ENCODE data around the gene ATP8A2. TPM values are rescaled to one million over a fixed set of nuclear protein-coding genes. Genes with fewer than 3 reads are reported as not detected.

The ATP8A2 gene
- total and polyA plus RNA-seq, 2 of the 8 experiments (the other 6 are each of a cell fraction or from before 2014, with no cell fraction given) = 2.4 to 8.3 TPM

- Histone ChIP-seq H4K8ac (ENCODE audit: extremely low read depth, insufficient read depth, low read length) (no peak overlapping the region), H3K36me3 (ENCODE audit: control insufficient read depth in 2 of 4, insufficient read depth in 4 of 4, low read length in 3 of 4) (no peaks in the 10 kb centered on the region), H4K5ac (ENCODE audit: insufficient read length, low read depth, low read length) (no peak overlapping the region), H3K79me2 (ENCODE audit: control insufficient read depth in 1 of 2, insufficient read depth in 2 of 2, low read length in 2 of 2) (no peaks in the 10 kb centered on the region), H3K4ac (replicated peaks; ENCODE audit: insufficient read length, low read depth, low read length) (no peak overlapping the region), H3K4me3 (ENCODE audit: extremely low read depth in 1 of 4, insufficient read depth in 2 of 4, low read depth in 3 of 4, low read length in 4 of 4) (no peak overlapping the region), H2BK15ac (ENCODE audit: low read length) (peak overlapping the region; percentile 34; the same call in 1 of the 2 replicates), H4K20me1 (replicated peaks in 1 of 2; ENCODE audit: control insufficient read depth in 1 of 2, insufficient read depth in 2 of 2, low read length in 2 of 2) (no peaks in the 10 kb centered on the region), H3K27ac (ENCODE audit: low read depth, low read length) (no peak overlapping the region), H3K23me2 (ENCODE audit: low read depth, low read length) (no peaks in the 10 kb centered on the region), H3K18ac (ENCODE audit: extremely low read depth, low read length) (0 out of 2 replicates have a peak overlapping the region, but pooled peaks have one; percentile 41), H4K91ac (replicated peaks; ENCODE audit: insufficient read length, low read length) (peak overlapping the region; percentile 12), H3K4me2 (ENCODE audit: insufficient read depth in 1 of 2, low read depth in 2 of 2, low read length in 2 of 2) (no peak overlapping the region; a peak in 1 of 4 replicates), H3K9me3 (ENCODE audit: insufficient read depth in 2 of 2, low read depth in 1 of 2, low read length in 1 of 2) (no peaks in the 10 kb centered on the region; a peak in 1 of 4 replicates), H2BK20ac (ENCODE audit: low read length) (peak overlapping the region; percentile 68; the same call in 1 of the 2 replicates), H3K79me1 (ENCODE audit: low read depth, low read length) (no peaks in the 10 kb centered on the region), H3K9ac (replicated peaks in 1 of 4; ENCODE audit: extremely low read depth in 1 of 4, low read depth in 3 of 4, low read length in 3 of 4) (peak overlapping the region in 1 of 4 experiments; percentile 33; a peak in 1 of 7 replicates), H3K23ac (ENCODE audit: insufficient read length) (no peak overlapping the region), H3K56ac (replicated peaks; ENCODE audit: insufficient read length, low read depth, low read length) (no peak overlapping the region), H3K27me3 (replicated peaks in 1 of 4; ENCODE audit: control insufficient read depth in 3 of 4, extremely low read depth in 1 of 4, insufficient read depth in 3 of 4, low read length in 3 of 4) (no peaks in the 10 kb centered on the region), H2AK5ac (ENCODE audit: low read depth, low read length) (peak overlapping the region; percentile 49; the same call in 1 of the 2 replicates), H3K4me1 (replicated peaks in 1 of 4; ENCODE audit: control insufficient read depth in 3 of 4, insufficient read depth in 4 of 4, low read length in 3 of 4) (peaks cover 3 to 15% (median 7%) of the 10 kb centered on the region in 4 experiments; a peak in 6 of 7 replicates), H2BK120ac (replicated peaks; ENCODE audit: low read depth, low read length) (no peak overlapping the region), H2AFZ (ENCODE audit: low read length) (no peak overlapping the region), H2BK12ac (ENCODE audit: low read depth, low read length) (peak overlapping the region; percentile 93), H3K14ac (ENCODE audit: insufficient read length) (no peak overlapping the region), H2BK5ac (ENCODE audit: low read depth, low read length) (peak overlapping the region; percentile 49; the same call in 1 of the 2 replicates)
- DNase-seq (ENCODE audit: low read depth in 1 of 2, low spot score in 2 of 2) (peak in 1 of 2 experiments; percentile 46), FAIRE-seq (peak; percentile 88)
- ChIA-PET POLR2A (ENCODE audit: partially characterized antibody) (no interaction called here), CTCF (ENCODE audit: partially characterized antibody) (no interaction called here)
- TF ChIP-seq RFX5 (IDR thresholded peaks at IDR 0.05; ENCODE audit: borderline replicate concordance, low read depth, low read length) (0 out of 2 replicates have a peak, but pooled peaks have one; percentile 8), RAD21 (IDR thresholded peaks at IDR 0.05 in 1 of 2, conservative IDR thresholded peaks at IDR 0.05 in 1 of 2; ENCODE audit: low read depth in 2 of 2, low read length in 2 of 2) (peak; percentile 55 to 70), CTCF (IDR thresholded peaks at IDR 0.05; ENCODE audit: control extremely low read depth in 1 of 3, insufficient read depth in 1 of 3, low read depth in 1 of 3, low read length in 3 of 3) (peak; percentile 43 to 69 (median 51)), POU5F1 (IDR thresholded peaks at IDR 0.05; ENCODE audit: low read depth, low read length) (peak; percentile 97), JUN (IDR thresholded peaks at IDR 0.05; ENCODE audit: low read depth, low read length) (no peak), NANOG (IDR thresholded peaks at IDR 0.05; ENCODE audit: insufficient read depth, low read depth, low read length, poor library complexity, severe bottlenecking) (no peak)
- 24% methylated on average over 2 of the region's 2 CpGs; no CpG with 5 or more reads in 1 of the 2 experiments for WGBS, 2 experiments (ENCODE audit: extremely low coverage in 1 of 2, insufficient coverage in 1 of 2, insufficient read length in 1 of 2, insufficient replicate concordance in 2 of 2, low coverage in 1 of 2, low lambda C conversion rate in 2 of 2, missing lambda C conversion rate in 1 of 2)
These were observed 608.5 kb downstream of the ATP8A2 start for GRCh38 chr13:25980255-25980654.

Data from H1 (cell line).